ENCODE results near the gene KLF8.

DNA sequence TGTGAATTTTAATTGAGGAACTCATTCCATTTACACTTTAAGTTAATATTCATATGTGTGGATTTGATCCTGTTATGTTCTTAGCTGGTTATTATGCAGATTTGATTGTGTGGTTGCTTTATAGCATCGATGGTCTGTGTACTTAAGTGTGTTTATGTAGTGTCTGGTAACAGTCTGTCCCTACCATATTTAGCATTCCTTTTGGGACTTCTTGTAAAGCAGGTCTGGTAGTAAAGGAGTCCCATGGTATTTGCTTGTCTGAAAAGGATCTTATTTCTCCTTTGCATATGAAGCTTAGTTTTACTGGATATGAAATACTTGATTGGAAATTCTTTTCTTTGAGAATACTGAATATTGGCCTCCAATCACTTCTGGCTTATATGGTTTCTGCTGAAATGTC, 76.6 kb downstream of the KLF8 start:
- no peak for TF ChIP-seq HOXA7 (CRISPR knock-in tag; IDR thresholded peaks at IDR 0.05)
- TF ChIP-seq CEBPB (IDR thresholded peaks at IDR 0.05; ENCODE audit: borderline replicate concordance, low read depth, low read length): no peak
- no peak for TF ChIP-seq ZFP90 (CRISPR knock-in tag; IDR thresholded peaks at IDR 0.05; ENCODE audit: borderline replicate concordance)
- no peak for TF ChIP-seq BHLHE40 (IDR thresholded peaks at IDR 0.05; ENCODE audit: low read length)
- TF ChIP-seq JUND (CRISPR knock-in tag; IDR thresholded peaks at IDR 0.05): no peak
- TF ChIP-seq POLR2AphosphoS2 (IDR thresholded peaks at IDR 0.05; ENCODE audit: low read depth, low read length): no peak
- TF ChIP-seq, protein P1, sequence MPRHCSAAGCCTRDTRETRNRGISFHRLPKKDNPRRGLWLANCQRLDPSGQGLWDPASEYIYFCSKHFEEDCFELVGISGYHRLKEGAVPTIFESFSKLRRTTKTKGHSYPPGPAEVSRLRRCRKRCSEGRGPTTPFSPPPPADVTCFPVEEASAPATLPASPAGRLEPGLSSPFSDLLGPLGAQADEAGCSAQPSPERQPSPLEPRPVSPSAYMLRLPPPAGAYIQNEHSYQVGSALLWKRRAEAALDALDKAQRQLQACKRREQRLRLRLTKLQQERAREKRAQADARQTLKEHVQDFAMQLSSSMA (CRISPR knock-in tag; IDR thresholded peaks at IDR 0.05): no peak
- no peak for TF ChIP-seq TCF7 (IDR thresholded peaks at IDR 0.05; ENCODE audit: low read depth)
- no peak for TF ChIP-seq ZFYVE20 (CRISPR knock-in tag; IDR thresholded peaks at IDR 0.05; ENCODE audit: borderline replicate concordance, low read depth)
- TF ChIP-seq, protein P2, sequence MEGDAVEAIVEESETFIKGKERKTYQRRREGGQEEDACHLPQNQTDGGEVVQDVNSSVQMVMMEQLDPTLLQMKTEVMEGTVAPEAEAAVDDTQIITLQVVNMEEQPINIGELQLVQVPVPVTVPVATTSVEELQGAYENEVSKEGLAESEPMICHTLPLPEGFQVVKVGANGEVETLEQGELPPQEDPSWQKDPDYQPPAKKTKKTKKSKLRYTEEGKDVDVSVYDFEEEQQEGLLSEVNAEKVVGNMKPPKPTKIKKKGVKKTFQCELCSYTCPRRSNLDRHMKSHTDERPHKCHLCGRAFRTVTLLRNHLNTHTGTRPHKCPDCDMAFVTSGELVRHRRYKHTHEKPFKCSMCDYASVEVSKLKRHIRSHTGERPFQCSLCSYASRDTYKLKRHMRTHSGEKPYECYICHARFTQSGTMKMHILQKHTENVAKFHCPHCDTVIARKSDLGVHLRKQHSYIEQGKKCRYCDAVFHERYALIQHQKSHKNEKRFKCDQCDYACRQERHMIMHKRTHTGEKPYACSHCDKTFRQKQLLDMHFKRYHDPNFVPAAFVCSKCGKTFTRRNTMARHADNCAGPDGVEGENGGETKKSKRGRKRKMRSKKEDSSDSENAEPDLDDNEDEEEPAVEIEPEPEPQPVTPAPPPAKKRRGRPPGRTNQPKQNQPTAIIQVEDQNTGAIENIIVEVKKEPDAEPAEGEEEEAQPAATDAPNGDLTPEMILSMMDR (CRISPR knock-in tag; IDR thresholded peaks at IDR 0.05): no peak
- TF ChIP-seq, protein P3, sequence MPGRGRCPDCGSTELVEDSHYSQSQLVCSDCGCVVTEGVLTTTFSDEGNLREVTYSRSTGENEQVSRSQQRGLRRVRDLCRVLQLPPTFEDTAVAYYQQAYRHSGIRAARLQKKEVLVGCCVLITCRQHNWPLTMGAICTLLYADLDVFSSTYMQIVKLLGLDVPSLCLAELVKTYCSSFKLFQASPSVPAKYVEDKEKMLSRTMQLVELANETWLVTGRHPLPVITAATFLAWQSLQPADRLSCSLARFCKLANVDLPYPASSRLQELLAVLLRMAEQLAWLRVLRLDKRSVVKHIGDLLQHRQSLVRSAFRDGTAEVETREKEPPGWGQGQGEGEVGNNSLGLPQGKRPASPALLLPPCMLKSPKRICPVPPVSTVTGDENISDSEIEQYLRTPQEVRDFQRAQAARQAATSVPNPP (CRISPR knock-in tag; IDR thresholded peaks at IDR 0.05): no peak

All from HepG2 (cell line).